ENCODE data around the gene RHEB.

Gene RHEB

DNA sequence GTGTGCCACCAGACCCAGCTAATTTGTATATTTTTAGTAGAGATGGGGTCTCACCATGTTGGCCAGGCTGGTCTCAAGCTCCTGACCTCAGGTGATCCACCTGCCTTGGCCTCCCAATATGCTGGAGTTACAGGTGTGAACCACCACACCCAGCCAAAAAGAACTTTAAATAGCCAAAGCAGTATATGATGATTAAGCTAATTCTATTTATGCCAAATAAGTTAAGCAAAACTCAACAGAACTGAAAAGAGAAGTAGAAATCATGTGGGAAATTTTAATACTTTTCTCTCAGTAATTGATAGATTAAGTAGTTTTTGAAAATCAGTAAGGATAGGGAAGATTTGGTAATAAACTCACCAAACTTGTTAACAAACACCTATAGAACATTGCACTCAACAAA is 24.5 kb upstream of the RHEB start:
- Histone ChIP-seq H3K27me3 (ENCODE audit: control insufficient read depth, low read length) (peaks cover 13% of the 10 kb centered on the region), H3K4me3 (ENCODE audit: low read length) (no peak overlapping the region), H3K4me1 (ENCODE audit: control insufficient read depth, low read length) (no peaks in the 10 kb centered on the region), H3K4me2 (ENCODE audit: low read length) (no peak overlapping the region), H3K9me2 (replicated peaks; ENCODE audit: control insufficient read depth, low read length) (no peaks in the 10 kb centered on the region), H3K27ac (ENCODE audit: low read depth, low read length) (no peak overlapping the region), H3F3A (ENCODE audit: control insufficient read depth, insufficient read depth) (no peaks in the 10 kb centered on the region), H3K9me3 (ENCODE audit: control insufficient read depth, insufficient read depth, low read length) (no peaks in the 10 kb centered on the region), H3K36me3 (ENCODE audit: control insufficient read depth, low read length) (no peaks in the 10 kb centered on the region), H3K79me2 (ENCODE audit: control insufficient read depth, low read length) (no peaks in the 10 kb centered on the region), H4K20me1 (ENCODE audit: control insufficient read depth, insufficient read depth, low read depth, low read length) (no peaks in the 10 kb centered on the region)
- TF ChIP-seq EZH2phosphoT487 (IDR thresholded peaks at IDR 0.05; ENCODE audit: borderline replicate concordance, low read length): no peak
- TF ChIP-seq, protein P1, sequence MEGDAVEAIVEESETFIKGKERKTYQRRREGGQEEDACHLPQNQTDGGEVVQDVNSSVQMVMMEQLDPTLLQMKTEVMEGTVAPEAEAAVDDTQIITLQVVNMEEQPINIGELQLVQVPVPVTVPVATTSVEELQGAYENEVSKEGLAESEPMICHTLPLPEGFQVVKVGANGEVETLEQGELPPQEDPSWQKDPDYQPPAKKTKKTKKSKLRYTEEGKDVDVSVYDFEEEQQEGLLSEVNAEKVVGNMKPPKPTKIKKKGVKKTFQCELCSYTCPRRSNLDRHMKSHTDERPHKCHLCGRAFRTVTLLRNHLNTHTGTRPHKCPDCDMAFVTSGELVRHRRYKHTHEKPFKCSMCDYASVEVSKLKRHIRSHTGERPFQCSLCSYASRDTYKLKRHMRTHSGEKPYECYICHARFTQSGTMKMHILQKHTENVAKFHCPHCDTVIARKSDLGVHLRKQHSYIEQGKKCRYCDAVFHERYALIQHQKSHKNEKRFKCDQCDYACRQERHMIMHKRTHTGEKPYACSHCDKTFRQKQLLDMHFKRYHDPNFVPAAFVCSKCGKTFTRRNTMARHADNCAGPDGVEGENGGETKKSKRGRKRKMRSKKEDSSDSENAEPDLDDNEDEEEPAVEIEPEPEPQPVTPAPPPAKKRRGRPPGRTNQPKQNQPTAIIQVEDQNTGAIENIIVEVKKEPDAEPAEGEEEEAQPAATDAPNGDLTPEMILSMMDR (IDR thresholded peaks at IDR 0.05; ENCODE audit: low read depth, low read length, poor library complexity, severe bottlenecking): no peak

DNA sequence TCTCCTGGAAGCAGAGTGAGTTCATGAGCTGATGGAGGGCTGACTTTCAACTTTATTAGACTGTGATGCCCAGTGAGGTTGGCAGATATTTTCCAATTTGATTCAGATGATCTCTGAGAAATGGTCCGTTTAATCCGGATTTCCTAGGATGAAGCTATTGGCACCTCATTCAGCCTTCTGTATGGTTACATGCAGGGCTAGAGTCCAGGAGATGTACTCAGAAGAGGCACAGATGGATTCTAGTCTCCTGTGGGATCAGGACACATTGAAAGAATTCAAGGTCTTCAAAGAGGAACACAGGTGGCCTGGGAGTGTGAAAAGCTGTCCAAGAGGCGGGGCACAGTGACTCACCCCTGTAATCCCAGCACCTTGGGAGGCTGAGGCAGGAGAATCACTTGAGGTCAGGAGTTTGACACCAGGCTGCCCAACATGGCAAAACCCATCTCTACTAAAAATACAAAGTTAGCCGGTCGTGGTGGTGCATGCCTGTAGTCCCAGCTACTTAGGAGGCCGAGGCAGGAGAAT is 23.0 kb upstream of the RHEB start:
- TF ChIP-seq, protein P1 (IDR thresholded peaks at IDR 0.05; ENCODE audit: low read depth, low read length, poor library complexity, severe bottlenecking): no peak
- no peak for TF ChIP-seq EZH2phosphoT487 (IDR thresholded peaks at IDR 0.05; ENCODE audit: borderline replicate concordance, low read length)
- peaks cover 25% of the 10 kb centered on the region for H3K27me3 ChIP-seq (ENCODE audit: control insufficient read depth, low read length)
- H3K79me2 ChIP-seq (ENCODE audit: control insufficient read depth, low read length): no peaks in the 10 kb centered on the region
- no peak overlapping the region for H3K4me2 ChIP-seq (ENCODE audit: low read length)
- H3K9me3 ChIP-seq (ENCODE audit: control insufficient read depth, insufficient read depth, low read length): no peaks in the 10 kb centered on the region
- H3K4me1 ChIP-seq (ENCODE audit: control insufficient read depth, low read length): no peaks in the 10 kb centered on the region
- H3K27ac ChIP-seq (ENCODE audit: low read depth, low read length): no peak overlapping the region
- no peak overlapping the region for H3K4me3 ChIP-seq (ENCODE audit: low read length)
- no peaks in the 10 kb centered on the region for H3F3A ChIP-seq (ENCODE audit: control insufficient read depth, insufficient read depth)
- H3K36me3 ChIP-seq (ENCODE audit: control insufficient read depth, low read length): no peaks in the 10 kb centered on the region
- no peaks in the 10 kb centered on the region for H3K9me2 ChIP-seq (replicated peaks; ENCODE audit: control insufficient read depth, low read length)
- no peaks in the 10 kb centered on the region for H4K20me1 ChIP-seq (ENCODE audit: control insufficient read depth, insufficient read depth, low read depth, low read length)

DNA sequence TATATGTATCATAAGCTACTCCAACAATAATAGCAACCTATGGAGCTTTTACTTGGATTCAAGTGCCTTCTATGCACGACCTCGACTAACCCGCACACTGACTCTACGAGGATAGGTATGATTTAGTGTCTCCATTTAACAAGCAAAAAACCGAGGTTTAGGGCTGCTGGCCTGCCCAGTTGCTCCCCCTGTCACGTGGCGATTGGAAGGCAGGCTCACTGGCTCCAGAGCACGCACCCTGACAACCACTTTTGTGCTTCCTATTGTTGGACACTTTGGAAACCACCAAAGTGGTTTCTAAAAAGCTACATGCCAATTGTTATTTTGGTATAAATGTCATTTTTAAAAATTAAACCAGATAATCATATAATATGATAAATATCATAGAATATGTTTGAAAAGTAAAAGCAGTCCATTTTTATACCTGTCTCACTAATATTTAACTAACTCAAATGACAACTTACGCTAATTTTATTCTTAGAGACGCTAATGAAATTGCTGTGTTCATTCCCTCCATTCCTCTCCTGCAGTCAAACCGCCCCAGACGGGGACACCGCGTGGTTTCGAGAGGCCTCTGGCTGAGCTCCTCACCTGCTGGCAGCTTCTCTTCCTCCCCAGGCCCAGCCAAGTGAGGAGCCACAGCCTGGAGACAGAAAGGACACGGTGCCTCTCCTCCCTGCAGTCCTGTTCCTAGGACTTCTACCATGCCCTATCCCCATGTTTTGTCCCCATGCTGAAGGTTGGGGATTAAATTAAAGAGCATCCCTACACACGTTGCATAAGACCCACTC is 22.2 kb upstream of the RHEB start:
- no peaks in the 10 kb centered on the region for H4K20me1 ChIP-seq (ENCODE audit: control insufficient read depth, insufficient read depth, low read depth, low read length)
- H3K79me2 ChIP-seq (ENCODE audit: control insufficient read depth, low read length): no peaks in the 10 kb centered on the region
- H3K9me3 ChIP-seq (ENCODE audit: control insufficient read depth, insufficient read depth, low read length): no peaks in the 10 kb centered on the region
- no peaks in the 10 kb centered on the region for H3K9me2 ChIP-seq (replicated peaks; ENCODE audit: control insufficient read depth, low read length)
- H3K4me3 ChIP-seq (ENCODE audit: low read length): no peak overlapping the region
- H3F3A ChIP-seq (ENCODE audit: control insufficient read depth, insufficient read depth): no peaks in the 10 kb centered on the region
- H3K27me3 ChIP-seq (ENCODE audit: control insufficient read depth, low read length): peaks cover 27% of the 10 kb centered on the region
- H3K27ac ChIP-seq (ENCODE audit: low read depth, low read length): no peak overlapping the region
- TF ChIP-seq, protein P1 (IDR thresholded peaks at IDR 0.05; ENCODE audit: low read depth, low read length, poor library complexity, severe bottlenecking): no peak
- TF ChIP-seq EZH2phosphoT487 (IDR thresholded peaks at IDR 0.05; ENCODE audit: borderline replicate concordance, low read length): no peak
- no peaks in the 10 kb centered on the region for H3K4me1 ChIP-seq (ENCODE audit: control insufficient read depth, low read length)
- H3K4me2 ChIP-seq (ENCODE audit: low read length): no peak overlapping the region
- H3K36me3 ChIP-seq (ENCODE audit: control insufficient read depth, low read length): no peaks in the 10 kb centered on the region
